Fibroblast of lung (primary cell): ENCODE measurements around the gene CERS1. TPM values are rescaled to one million over a fixed set of nuclear protein-coding genes. Genes with fewer than 3 reads are reported as not detected.

Experiments
- DNase-seq, 2 donors: peaks; one replicate each; pipeline versions ENCODE4 v3.0.0 to v3.0.0-alpha.2; 2010; ENCODE audit warnings: low read depth in 2 of 2
- H2AFZ ChIP-seq: 2 replicates; pipeline ENCODE4 v1.5.1; 2012; ENCODE audit warnings: low read length, control low read depth, inconsistent platforms
- H3K27ac ChIP-seq: 2 replicates; pipeline ENCODE4 v1.5.1; 2011; ENCODE audit warnings: low read length, control low read depth; ENCODE audit not compliant: insufficient read depth
- H3K27me3 ChIP-seq: 2 replicates; pipeline ENCODE4 v1.5.1; 2011; ENCODE audit warnings: mild to moderate bottlenecking, low read length; ENCODE audit not compliant: control insufficient read depth, insufficient read depth
- H3K36me3 ChIP-seq: 2 replicates; pipeline ENCODE4 v1.5.1; 2011; ENCODE audit warnings: low read length; ENCODE audit not compliant: control insufficient read depth, insufficient read depth
- H3K4me1 ChIP-seq: 2 replicates; pipeline ENCODE4 v1.5.1; 2011; ENCODE audit warnings: low read length; ENCODE audit not compliant: control insufficient read depth, insufficient read depth; ENCODE audit errors: extremely low read depth
- H3K4me2 ChIP-seq: 2 replicates; pipeline ENCODE4 v1.5.1; 2011; ENCODE audit warnings: low read length, control low read depth; ENCODE audit not compliant: insufficient read depth; ENCODE audit errors: extremely low read depth
- H3K4me3 ChIP-seq, 4 experiments: fragments of 200-600 bp in 1 of 4; sonication (generic) in 1 of 4; replicated peaks in 1 of 4; 2 replicates each; pipeline ENCODE4 v1.5.1; 2011 to 2016; ENCODE audit warnings: low read length in 4 of 4, low read depth in 3 of 4, mild to moderate bottlenecking in 3 of 4, control low read depth in 2 of 4, inconsistent platforms in 1 of 4, mixed read lengths in 1 of 4; ENCODE audit not compliant: insufficient read depth in 1 of 4; ENCODE audit errors: control extremely low read depth in 1 of 4
- H3K79me2 ChIP-seq: 2 replicates; pipeline ENCODE4 v1.5.1; 2012; ENCODE audit warnings: mild to moderate bottlenecking, low read length, inconsistent platforms; ENCODE audit not compliant: control insufficient read depth, insufficient read depth
- H3K9ac ChIP-seq: 2 replicates; pipeline ENCODE4 v1.5.1; 2011; ENCODE audit warnings: mild to moderate bottlenecking, low read length, control low read depth; ENCODE audit not compliant: insufficient read depth
- H3K9me3 ChIP-seq: 2 replicates; pipeline ENCODE4 v1.5.1; 2012; ENCODE audit warnings: low read depth, low read length; ENCODE audit not compliant: control insufficient read depth, insufficient read depth
- H4K20me1 ChIP-seq: 2 replicates; pipeline ENCODE4 v1.5.1; 2011; ENCODE audit warnings: low read length; ENCODE audit not compliant: control insufficient read depth, insufficient read depth; ENCODE audit errors: extremely low read depth
- EZH2 ChIP-seq: IDR thresholded peaks from 2 replicates; pipeline ENCODE4 v1.5.1; 2012; ENCODE audit warnings: low read length, control low read depth, mild to moderate bottlenecking; ENCODE audit errors: missing control alignments
- polyA plus RNA-seq, 2 donors: library from polyadenylated mRNA; depleted of rRNA in 1 of 2; stranded (reverse) in 1 of 2; unstranded in 1 of 2; fragments of >200 nt; gene quantifications; 2 replicates each; pipeline ENCODE4 v1.2.1, GENCODE V29; 2011 to 2012; ENCODE audit warnings: missing spikeins in 1 of 2
- total RNA-seq: library from RNA; depleted of rRNA; stranded (reverse); fragments of >200 nt; gene quantifications from 2 replicates; pipeline ENCODE4 v1.2.1, GENCODE V29; 2014
- TF ChIP-seq, protein P1 (sequence below), 2 donors: IDR thresholded peaks in 1 of 2; conservative IDR thresholded peaks in 1 of 2; 1 replicate in 1 of 2; 2 replicates in 1 of 2; pipeline ENCODE4 v1.5.1; 2011 to 2012; ENCODE audit warnings: low read length in 2 of 2, control low read depth in 1 of 2, inconsistent platforms in 1 of 2, low read depth in 1 of 2, mild to moderate bottlenecking in 1 of 2

CERS1 gene
- total and polyA plus RNA-seq, 2 donors (not counting 1 experiment from before 2014, with no cell fraction given): 0.23 to 1.7 TPM

DNA sequence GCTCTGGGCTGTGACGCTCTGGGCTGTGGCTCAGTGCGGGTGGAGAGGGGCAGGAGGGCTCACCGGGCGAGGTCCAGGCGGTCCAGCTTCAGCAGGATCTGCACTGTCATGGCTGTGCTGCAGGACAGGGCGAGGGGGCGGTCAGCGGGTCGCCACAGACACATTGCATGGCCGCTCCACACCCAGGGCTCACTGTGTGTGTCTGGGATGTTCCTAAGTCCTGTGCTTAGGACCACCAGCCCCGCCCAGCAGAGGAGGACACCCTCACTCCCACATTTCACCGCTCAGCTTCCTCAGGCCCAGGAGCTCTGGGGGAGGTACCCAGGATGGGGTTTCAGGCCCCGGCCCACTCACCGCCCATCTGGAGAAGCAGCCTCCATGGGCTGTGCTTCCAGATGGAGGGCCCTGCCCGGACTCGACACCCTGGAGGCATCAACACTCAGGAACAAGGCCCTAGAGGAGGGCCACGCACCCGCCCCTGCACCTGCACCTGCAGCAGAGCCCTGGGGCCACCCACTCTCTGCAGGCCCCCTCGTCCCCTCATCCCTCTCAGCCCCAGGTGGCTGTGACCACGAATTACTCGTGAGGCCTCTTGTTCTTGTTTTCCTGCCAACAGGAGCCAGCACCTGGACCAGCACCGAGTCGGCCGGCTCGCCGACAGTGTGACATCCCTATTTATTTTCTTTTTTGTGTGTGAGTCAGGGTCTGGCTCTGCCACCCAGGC is 9.7 kb upstream of the CERS1 start:
- Histone ChIP-seq H2AFZ (no peak overlapping the region), H3K9ac (no peak overlapping the region), H3K27me3 (no peaks in the 10 kb centered on the region), H3K4me2 (no peak overlapping the region), H4K20me1 (no peaks in the 10 kb centered on the region), H3K4me1 (no peaks in the 10 kb centered on the region), H3K9me3 (no peaks in the 10 kb centered on the region), H3K27ac (no peak overlapping the region), H3K79me2 (no peaks in the 10 kb centered on the region), H3K36me3 (peaks cover 33% of the 10 kb centered on the region), H3K4me3 (no peak overlapping the region)
- no peak for TF ChIP-seq EZH2
- TF ChIP-seq, protein P1, sequence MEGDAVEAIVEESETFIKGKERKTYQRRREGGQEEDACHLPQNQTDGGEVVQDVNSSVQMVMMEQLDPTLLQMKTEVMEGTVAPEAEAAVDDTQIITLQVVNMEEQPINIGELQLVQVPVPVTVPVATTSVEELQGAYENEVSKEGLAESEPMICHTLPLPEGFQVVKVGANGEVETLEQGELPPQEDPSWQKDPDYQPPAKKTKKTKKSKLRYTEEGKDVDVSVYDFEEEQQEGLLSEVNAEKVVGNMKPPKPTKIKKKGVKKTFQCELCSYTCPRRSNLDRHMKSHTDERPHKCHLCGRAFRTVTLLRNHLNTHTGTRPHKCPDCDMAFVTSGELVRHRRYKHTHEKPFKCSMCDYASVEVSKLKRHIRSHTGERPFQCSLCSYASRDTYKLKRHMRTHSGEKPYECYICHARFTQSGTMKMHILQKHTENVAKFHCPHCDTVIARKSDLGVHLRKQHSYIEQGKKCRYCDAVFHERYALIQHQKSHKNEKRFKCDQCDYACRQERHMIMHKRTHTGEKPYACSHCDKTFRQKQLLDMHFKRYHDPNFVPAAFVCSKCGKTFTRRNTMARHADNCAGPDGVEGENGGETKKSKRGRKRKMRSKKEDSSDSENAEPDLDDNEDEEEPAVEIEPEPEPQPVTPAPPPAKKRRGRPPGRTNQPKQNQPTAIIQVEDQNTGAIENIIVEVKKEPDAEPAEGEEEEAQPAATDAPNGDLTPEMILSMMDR (conservative IDR thresholded peaks at IDR 0.05 in 1 of 2, IDR thresholded peaks at IDR 0.05 in 1 of 2; ENCODE audit: low read depth in 1 of 2, low read length in 2 of 2): no peak
- DNase-seq: no peak

DNA sequence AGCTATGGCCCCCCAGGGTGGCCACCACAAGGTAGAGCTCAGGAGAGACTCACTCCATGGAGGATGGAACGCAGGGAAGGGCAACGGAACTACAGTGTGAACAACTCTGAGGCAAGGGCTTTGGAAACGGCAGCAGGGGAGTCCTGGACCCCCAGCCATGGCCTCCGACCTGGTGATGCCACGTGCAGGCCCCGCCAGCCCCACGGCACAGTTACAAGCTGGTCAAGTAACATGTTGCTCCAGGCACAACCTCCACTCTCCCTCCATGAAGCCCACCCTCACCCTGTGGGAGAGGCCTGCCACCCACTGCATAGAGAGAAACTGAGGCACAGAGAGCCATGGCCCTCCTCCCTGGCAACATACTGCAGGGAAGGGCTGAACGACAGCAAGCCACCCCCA is 9.1 kb upstream of the CERS1 start:
- H3K4me2 ChIP-seq: no peak overlapping the region
- no peaks in the 10 kb centered on the region for H4K20me1 ChIP-seq

DNA sequence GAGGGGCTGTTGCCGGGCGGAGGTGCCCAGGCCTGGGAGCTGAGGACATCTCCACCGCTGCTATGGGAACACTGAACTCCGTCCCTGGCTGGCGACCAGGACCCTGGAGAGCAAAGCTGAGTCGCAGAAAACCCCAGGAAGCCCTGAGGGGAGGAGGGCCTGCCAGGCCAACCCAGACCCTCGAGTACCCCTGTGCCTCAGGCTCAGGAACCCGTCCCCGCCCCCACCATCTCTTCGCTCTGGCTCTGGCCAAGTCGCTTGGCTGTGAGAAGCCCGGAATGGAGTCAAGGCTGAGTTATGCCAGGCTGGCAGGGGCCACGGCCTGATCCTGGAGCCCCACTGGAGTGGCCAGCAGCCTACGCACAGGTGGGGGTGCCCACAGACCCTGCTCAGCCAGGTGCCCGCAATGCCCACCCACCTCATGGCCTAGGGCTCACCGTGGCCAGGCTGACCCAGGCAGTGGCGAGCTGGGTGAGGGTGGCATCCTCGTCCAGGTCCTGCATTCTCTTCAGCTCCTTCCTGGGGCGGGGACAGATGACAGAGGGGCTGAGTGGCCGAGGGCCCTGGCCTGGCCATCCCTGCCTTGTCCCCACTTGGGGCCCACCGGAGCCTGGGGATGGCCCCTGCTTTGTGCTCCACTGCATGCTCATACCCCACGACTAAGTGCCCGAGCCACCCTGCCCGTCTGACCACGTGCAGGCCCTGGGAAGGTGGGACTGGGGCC is 8.5 kb upstream of the CERS1 start:
- Histone ChIP-seq H3K36me3 (peaks cover 36% of the 10 kb centered on the region), H3K9ac (no peak overlapping the region), H2AFZ (no peak overlapping the region), H3K4me1 (no peaks in the 10 kb centered on the region), H3K4me2 (no peak overlapping the region), H3K4me3 (no peak overlapping the region), H3K79me2 (no peaks in the 10 kb centered on the region), H3K27ac (no peak overlapping the region), H3K9me3 (no peaks in the 10 kb centered on the region), H4K20me1 (no peaks in the 10 kb centered on the region), H3K27me3 (no peaks in the 10 kb centered on the region)
- no peak for DNase-seq
- no peak for TF ChIP-seq EZH2
- TF ChIP-seq, protein P1 (conservative IDR thresholded peaks at IDR 0.05 in 1 of 2, IDR thresholded peaks at IDR 0.05 in 1 of 2; ENCODE audit: low read depth in 1 of 2, low read length in 2 of 2): no peak

More for the DNA sequence above, 9.1 kb upstream of the CERS1 start:
- no peak for DNase-seq
- Histone ChIP-seq H3K36me3 (peaks cover 36% of the 10 kb centered on the region), H3K27me3 (no peaks in the 10 kb centered on the region), H2AFZ (no peak overlapping the region), H3K79me2 (no peaks in the 10 kb centered on the region), H3K4me1 (no peaks in the 10 kb centered on the region), H3K27ac (no peak overlapping the region), H3K4me3 (no peak overlapping the region), H3K9ac (no peak overlapping the region), H3K9me3 (no peaks in the 10 kb centered on the region)
- no peak for TF ChIP-seq EZH2
- TF ChIP-seq, protein P1 (conservative IDR thresholded peaks at IDR 0.05 in 1 of 2, IDR thresholded peaks at IDR 0.05 in 1 of 2; ENCODE audit: low read depth in 1 of 2, low read length in 2 of 2): no peak
